ENCODE data around the gene PKD2.
"Not testable (repeated sequence)": the region's sequence is repeated elsewhere in the genome, so short reads cannot be mapped to it uniquely, and the experiment has no call there.

Gene PKD2

DNA sequence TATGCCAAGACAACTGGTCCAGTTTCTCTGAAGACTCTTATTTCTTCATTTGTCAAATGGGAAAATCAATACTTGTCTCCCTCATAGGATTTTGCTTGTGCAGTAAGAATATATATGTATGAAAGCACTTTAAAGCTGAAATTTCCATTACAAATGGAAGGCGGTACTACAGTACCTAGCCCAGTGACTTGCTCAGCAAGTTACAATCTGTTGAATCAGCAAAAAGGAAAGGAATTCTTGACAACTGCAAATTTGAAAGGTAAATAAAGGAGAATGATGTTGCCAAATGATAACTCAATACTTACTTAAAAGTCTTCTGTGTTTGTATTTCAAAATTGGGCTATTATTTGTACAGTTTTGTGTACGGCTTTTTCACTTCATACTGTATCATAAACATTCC is 71.1 kb downstream of the PKD2 start:
- DNase-seq: no peak

DNA sequence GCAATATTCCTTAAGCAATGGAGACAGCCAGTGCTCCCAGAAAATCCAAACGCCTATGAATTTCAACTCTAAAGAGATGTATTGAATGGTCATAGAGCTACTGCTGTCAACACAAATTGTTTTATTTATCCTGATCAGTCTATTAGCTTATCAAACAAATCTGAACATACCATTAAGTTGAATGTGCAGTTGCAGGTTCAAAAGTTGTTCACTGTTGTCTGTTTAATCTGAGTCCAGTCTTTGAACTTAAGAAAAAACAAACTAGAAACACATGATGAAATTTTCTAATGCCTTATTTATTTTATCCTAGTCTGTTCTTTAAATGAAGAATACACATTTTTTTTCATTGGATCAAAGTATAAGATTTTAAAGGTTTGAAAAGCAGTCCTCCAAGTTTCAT is 73.2 kb downstream of the PKD2 start:
- DNase-seq: no peak

DNA sequence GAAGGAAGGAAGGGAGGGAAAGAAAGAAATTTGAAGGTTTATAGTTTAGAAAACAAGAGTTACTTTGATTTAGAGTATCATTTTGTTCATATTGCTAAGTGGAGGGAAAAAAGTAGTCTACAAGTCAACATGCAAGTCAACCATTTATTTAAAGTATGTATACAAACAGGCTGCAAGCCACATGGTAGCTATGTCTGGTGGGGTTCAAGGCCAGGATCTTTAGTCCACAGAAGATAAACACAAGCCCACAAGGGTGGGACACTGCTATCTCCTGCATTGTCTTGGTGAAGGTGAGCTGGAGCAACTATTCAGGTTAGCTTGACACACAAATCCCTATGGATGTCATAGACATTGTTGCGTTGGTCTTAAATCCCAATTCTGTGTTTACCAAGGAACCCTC is 79.6 kb downstream of the PKD2 start:
- DNase-seq: no peak

DNA sequence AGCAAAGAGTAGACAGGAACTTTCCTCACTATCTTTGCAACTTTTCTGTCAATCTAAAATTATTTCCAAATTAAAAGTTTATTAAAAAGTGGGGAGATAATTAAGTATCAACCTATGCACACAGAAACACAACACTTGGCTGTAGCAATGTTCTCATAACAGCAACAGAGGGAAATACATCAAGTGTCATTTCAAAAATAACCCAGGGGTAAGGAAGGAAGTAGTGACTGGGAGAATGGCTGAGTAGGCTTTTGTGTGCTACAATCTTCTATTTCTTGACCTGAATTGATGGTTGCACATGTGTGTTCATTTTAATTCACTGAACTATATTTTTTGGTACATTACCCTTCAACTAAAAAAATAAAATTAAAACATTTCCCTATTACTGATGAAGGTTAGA is 83.5 kb downstream of the PKD2 start:
- DNase-seq: no peak

DNA sequence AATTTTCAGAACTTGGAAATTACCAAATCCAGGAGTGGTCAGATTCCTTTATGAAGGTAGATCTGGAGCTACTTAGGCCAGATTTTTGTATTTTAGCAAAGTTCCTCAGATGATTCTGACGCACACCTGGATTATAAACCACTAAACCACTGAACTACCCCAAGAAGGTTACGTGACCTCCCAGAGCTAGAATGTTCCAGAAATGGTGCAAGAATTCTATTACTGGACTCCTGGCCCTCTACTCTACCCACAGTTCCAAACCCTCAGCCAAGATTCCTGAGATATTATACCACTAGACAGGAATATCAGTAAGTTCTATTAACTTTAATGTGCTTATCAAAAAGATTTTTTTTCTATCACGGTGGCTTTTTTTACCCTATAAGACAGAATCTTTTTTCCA is 83.9 kb downstream of the PKD2 start:
- no peak for DNase-seq

DNA sequence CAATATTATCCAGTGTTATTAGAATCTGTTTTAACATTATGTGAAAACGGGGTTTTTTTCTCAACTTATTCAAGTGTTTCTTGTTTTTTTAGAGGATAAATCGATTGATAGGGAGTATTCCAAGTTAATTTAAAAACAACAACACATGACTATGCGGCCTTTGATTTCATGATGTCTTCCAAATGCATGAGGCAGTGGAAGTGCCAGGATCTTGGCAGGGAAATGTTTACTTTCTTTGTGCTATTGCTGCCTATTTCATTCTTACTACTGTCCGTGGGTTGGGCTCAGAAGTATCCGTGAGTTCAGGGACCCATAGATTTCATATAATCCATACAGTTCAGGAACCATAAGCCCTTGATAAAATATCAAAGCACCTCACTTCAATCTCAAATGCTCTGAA is 86.4 kb downstream of the PKD2 start:
- DNase-seq: no peak

DNA sequence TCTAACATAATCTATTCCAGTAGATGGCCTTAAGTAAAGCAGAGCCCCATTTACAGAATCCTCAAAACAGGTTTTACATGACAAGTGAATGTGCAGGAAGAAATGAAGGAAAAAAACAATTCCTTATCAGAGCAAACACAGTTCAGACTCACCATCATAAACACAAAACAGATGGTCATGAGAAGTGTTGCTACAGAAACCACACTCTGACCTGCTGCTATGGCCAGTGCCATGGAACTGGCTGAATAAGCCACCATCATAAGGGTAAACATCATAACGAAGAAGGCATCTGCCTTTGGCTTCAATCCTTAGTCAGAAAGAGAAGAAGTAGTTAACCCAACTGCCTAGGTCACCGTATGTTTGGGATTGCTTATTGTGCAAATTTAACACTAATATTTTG is 89.9 kb downstream of the PKD2 start:
- DNase-seq: no peak

DNA sequence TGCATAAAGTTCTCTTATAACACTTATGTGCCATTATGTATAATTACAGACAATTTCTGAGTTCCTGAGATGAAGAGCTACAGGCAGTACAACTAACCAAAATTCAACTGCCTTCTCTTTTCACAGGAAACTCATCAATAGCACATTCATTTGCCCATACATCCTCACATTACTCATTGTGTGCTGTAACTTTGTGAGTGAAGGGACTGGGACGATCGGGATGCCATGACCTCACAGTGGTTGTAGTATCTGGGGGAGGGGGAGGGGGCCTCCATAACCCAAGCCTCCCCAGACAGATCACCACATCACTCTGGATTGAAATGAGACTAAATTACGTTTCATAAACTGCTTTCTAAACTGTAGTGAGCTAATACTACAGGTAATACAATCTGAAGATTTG is 90.3 kb downstream of the PKD2 start:
- DNase-seq: no peak

DNA sequence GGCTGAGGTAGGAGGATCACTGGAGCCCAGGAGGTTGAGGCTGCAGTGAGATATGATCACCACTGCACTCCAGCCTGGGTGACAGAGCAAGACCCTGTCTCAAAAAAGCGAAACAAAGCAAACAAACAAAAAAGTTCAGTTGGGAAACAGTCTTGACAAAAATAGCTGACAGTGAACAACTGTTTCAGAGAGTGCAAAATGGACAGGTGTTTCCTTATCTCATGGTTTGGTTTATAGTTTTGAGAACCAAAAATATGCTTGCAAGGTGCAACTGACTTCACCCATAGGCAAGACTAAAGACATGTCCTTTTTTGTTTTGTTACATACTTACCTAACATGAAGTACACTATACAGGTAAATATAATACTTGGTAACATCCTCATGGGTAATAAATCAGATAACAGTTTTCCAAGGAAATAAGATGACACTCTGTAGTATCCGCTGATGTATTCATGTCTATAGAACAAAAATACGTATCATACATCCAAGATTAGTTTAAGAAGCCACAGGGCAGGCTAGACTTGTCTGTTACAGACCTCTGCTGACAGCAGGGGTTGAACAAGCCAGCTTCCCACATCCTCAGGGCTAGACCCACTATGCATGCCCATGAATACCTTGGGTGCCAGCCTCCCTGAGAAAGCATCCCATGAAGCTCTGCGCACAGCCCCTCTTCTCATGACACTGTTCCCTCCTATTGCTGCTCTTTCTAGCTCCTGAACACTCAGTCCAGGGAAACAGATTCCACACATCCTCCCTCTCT is 91.7 kb downstream of the PKD2 start:
- DNase-seq: no peak

DNA sequence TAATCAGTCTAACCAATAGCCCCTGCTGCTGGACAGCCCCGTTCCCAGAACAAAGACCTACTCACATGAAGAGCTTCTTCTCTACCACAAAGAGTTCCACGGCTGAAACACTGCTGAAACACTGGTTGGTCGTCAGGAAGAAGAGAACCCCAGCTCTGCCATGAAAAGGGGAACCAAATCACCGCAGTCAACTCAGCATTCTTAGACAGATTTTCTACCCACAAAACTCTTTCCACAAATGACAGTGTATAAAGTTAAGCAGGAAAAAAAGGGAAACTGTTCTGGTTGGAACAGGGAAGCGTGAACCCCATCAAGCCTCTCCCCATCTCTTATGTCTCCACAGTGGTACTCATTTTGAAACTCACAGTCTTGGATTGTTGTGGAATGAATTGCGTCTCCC is 93.7 kb downstream of the PKD2 start:
- no peak for DNase-seq

DNA sequence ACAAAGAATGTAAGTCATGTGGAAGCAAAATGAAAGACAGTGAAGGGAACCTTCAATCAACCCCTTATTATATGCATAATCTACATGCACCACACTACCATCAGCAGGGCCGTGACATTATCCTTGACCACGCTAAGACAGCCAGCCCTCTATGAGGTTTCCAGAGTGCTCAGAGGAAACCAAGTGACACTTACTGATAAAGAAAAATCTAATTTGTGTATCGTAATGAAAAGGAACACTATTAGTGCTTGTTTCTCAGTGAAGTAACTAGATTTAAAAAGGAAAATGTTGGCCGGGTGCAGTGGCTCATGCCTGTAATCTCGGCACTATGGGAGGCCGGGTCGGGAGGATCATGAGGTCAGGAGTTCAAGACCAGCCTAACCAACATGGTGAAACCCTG is 94.6 kb downstream of the PKD2 start:
- no peak for DNase-seq

DNA sequence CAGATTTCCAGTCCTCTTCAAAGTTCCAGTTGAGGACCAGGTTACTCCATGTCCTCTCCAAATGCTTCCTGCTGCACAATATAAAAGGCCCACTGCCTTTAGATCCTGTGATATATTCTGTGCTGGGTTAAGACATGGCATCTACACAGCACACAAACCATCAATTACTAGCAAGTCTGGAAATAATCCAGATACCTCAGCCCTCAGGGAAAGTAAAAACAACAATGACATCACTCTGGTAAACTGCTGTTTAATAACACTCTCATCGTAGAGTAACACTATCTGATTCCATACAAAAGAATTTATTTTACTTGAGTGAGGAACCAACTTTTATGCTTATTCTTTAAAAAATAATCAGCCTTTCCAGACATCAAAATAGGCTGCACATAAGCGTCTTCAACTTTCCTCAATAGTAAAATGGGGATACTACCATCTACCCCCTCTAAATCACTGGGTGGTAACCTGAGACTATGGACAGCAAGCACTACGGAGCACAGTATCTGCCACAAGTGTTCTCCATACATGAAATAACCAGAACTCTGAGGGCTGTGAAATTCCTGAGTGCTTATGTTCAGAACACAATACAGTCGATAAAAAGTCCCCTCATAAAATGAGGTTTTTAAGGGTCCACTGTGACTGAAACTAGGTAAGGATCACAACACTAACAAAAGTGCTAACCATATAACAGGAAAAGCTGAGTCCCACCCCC is 97.6 kb downstream of the PKD2 start:
- DNase-seq: no peak

DNA sequence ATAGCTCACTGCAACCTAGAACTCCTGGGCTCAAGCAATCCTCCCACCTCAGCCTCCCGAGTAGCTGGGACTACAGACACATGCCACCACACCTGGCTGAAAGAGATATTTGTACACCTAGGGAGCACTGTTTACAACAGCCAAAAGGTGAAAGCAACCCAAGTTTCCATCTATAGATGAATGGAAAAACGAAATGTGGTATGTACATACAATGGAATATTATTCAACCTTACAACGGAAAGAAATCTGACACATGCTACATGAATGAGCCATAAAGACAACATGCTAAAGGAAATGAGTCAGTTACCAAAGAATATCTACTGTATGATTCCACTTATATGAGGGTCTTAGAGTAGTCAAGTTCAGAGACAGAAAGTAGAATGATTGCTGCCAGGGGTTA is 98.8 kb downstream of the PKD2 start:
- DNase-seq: no peak

DNA sequence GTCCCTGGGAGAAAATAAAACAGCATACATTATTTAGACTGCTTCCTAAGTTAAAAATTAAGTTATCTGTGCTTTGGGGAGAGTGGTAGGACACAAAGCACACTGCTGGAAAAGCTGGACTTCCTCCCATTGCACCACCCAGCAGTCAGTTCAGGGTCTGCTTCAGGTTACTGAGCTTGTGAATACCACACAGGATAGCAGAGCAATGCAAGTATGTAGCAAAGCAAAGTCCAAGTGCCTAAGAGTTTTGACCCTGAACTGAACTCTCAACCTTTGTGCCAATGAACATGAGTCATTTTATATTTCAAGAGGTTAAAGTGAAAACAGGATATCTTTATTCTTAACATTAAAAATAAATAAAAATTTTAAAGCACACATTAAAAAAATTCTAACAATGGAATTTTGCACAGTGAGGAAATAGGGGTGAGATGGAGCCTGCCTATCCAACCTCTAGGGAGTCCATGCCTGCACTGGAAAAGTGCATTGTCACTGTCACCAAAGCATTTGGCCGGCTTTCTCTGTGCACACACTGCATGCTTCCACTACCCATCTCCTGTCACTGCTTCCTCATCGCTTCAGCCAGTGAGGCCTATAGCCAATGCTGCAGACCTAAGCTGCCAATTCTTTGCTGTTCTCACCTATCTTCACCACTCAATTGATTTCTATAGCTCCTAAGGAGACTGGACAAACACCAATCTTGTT is 100.1 kb downstream of the PKD2 start:
- no peak for DNase-seq

DNA sequence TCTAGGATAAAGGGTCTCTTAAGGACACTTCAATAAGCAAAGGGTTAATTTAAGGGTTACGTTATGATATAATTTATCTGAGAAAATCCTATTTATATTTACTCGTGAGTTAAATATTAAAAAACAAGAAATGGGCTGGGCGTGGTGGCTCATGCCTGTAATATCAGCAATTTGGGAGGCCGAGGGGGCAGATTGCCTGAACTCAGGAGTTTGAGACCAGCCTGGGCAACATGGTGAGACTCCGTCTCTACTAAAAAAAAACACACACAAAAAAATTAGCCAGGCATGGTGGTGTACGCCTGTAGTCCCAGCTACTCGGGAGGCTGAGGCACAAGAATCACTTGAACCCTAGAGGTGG is 100.7 kb downstream of the PKD2 start:
- not testable (repeated sequence) for DNase-seq

DNA sequence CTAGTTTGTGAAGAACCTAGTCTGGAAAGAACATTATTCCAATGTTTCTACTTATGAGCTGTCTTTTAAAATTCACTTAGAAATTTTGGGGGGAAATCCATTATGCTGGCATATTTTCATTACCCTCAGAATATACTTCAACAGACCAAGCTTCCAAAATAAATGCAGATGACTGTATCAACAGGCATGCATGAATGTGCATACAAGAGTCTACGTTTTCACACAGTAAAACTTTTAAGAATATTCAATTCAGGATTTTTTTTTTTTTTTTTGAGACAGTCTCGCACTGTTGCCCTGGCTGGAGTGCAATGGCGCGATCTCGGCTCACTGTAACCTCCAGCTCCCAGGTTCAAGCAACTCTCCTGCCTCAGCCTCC is 101.3 kb downstream of the PKD2 start:
- DNase-seq: no peak

DNA sequence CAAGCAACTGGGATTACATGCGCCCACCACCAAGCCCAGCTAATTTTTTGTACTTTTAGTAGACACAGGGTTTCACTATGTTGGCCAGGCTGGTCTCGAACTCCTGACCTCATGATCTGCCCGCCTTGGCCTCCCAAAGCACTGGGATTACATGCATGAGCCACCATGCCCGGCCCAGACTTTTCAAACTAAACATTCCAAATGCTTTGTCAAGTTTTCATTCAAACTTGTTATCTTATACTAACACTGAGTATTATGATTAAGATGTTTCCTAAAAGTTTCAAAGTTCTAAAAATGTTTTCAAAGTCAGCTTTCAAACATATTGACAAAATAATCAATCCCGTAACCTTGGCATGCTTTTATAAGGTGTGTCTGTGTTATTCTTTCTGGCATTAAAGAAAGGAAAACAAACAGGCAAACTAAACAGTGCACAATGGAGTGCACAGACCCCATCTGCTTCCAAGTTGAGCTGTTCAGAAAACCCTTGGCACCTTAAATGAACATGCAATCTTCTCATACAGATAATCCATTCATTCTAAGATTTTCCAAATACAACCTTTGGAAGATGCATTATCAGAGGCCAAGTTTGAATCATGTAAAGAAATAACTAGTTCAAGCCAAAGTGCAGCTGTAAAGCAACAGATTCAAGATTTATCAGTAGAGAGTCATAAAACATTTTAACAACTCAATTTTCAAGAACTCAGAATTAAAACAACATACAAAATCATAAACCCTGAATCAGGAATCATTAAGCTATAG is 101.9 kb downstream of the PKD2 start:
- no peak for DNase-seq

DNA sequence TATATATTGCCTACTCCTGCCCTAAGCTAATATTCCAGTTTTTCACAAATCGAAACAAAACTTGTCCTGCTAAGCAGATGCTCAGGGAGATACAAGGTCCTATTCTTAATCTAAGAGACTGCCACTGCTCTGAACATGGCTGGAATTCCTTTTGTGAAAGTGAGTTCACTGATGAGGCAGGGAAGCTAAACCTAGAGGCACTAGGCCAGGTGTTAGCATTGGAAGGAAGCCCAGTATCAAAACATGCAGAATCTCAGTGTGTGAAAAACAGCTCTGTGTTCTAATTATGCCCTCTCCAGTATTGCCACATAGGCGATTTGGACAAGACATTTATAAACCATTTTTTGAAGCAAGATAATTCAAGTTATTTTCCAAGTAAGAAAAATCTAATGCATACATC is 103.4 kb downstream of the PKD2 start:
- DNase-seq: no peak

DNA sequence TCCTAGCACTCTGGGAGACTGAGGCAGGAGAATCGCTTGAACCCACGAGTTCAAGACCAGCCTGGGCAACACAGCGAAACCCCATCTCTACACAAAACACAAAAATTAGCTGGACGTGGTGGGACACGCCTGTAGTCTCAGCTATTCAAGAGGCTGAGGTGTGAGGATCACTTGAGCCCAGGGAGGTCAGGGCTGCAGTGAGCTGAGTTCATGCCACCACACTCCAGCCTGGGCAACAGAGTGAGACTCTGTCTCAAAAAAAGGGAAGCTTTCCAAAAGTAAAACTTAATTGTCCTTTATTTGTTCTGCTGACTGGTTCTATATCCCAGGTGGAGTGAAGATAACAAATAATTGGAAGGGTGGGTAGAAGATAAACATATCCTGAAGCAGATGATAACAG is 105.4 kb downstream of the PKD2 start:
- no peak for DNase-seq

DNA sequence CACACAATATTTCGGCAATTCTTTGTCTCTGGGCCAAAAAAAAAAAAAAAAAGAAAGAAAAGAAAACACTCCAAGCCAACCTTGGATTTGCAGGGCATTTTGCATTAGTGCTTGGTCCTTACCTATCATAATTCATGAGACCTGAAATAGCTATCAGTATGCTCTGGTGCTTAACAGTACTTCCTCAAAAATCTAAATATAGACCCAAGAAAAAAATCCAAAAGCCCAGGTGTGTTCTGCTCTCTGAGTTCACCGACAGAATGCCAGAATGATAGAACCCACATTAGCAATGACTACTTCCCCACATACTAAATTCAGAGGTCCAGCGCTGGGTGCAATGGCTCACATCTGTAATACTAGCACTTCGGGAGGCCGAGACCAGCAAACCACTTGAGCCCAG is 108.2 kb downstream of the PKD2 start:
- no peak for DNase-seq

DNA sequence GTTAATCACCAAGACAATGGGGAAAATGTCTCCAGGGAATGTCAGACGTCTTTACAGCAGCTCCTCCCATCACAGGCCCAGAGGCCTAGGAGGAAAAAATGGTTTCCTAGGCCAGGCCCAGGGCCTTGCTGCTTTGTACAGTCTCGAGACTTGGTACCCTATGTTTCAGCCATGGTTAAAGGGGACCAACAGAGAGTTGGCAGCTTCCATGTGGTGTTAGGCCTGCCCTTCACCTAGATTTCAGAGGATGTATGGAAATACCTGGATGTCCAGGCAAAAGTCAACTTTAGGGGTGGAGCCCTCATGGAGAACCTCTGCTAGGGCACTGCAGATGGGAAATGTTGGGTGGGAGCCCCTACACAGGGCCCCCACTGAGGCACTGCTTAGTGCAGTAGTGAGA is 112.5 kb downstream of the PKD2 start:
- no peak for DNase-seq

DNA sequence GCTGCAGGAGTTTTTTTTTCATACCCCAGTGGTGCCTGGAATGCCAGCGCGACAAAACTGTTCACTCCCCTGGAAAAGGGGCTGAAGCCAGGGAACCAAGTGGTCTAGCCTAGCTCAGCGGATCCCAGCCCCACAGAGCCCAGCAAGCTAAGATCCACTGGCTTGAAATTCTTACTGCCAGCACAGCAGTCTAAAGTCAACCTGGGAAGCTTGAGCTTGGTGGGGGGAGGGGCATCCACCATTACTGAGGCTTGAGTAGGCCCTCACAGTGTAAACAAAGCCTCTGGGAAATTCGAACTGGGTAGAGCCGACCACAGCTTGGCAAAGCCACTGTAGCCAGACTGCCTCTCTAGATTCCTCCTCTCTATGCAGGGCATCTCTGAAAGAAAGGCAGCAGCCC is 114.8 kb downstream of the PKD2 start:
- DNase-seq: not testable (repeated sequence)
